PC-3 (cell line): Measurements from ENCODE around the gene GATA1. TPM values are rescaled to one million over a fixed set of nuclear protein-coding genes. Genes with fewer than 3 reads are reported as not detected.

ENCODE experiments used
- ATAC-seq: fragments of 200-7000 bp; cut with Tn5 transposase; 2 replicates; pipeline ENCODE4 v1.9.1; 2020; ENCODE audit warnings: mild to moderate bottlenecking, moderate library complexity
- BruUV-seq: library from RNA; stranded (reverse); fragments of 400-500 nt; replicated peaks from 2 replicates; lab custom pipeline; 2021; lab: Mats Ljungman, UMichigan
- CTCF ChIA-PET: fragments of 300-600 bp; sonication (Branson Sonifier 250); formaldehyde crosslinking; loops from one replicate; lab custom pipeline; 2022; ENCODE audit warnings: antibody characterized with exemption; lab: Charles Lee
- POLR2A ChIA-PET: fragments of 300-600 bp; sonication (Branson Sonifier 250); formaldehyde crosslinking; loops from one replicate; lab custom pipeline; 2022; ENCODE audit warnings: antibody characterized with exemption; ENCODE audit not compliant: unreplicated experiment; lab: Charles Lee
- DNase-seq: peaks from one replicate; pipeline ENCODE4 v3.0.0-alpha.2; 2015
- H2AFZ ChIP-seq: fragments of 300-600 bp; sonication (generic); 2 replicates; pipeline ENCODE4 v1.6.0; 2016; ENCODE audit warnings: antibody characterized with exemption, low read length
- H3F3A ChIP-seq: fragments of 300-600 bp; sonication (generic); one replicate; pipeline ENCODE4 v1.6.0; 2017; ENCODE audit warnings: antibody characterized with exemption, low read length, control low read depth, mild to moderate bottlenecking; ENCODE audit not compliant: unreplicated experiment
- H3K27ac ChIP-seq: fragments of 300-600 bp; sonication (generic); 2 replicates; pipeline ENCODE4 v1.5.1; 2016; ENCODE audit warnings: mild to moderate bottlenecking, low read length
- H3K27me3 ChIP-seq: fragments of 300-600 bp; sonication (generic); 2 replicates; pipeline ENCODE4 v1.6.1; 2016; ENCODE audit warnings: low read length, mixed read lengths
- H3K36me3 ChIP-seq: fragments of 300-600 bp; sonication (generic); 2 replicates; pipeline ENCODE4 v1.6.1; 2016; ENCODE audit warnings: low read depth, mixed run types, low read length, mixed read lengths
- H3K4me1 ChIP-seq: fragments of 300-600 bp; sonication (generic); 2 replicates; pipeline ENCODE4 v1.5.1; 2016; ENCODE audit warnings: low read length; ENCODE audit not compliant: insufficient read depth
- H3K4me2 ChIP-seq: fragments of 300-600 bp; sonication (generic); 2 replicates; pipeline ENCODE4 v1.6.0; 2016; ENCODE audit warnings: low read length
- H3K4me3 ChIP-seq: fragments of 300-600 bp; sonication (generic); 2 replicates; pipeline ENCODE4 v1.5.1; 2016; ENCODE audit warnings: mild to moderate bottlenecking, low read length, mixed read lengths
- H3K79me2 ChIP-seq: fragments of 300-600 bp; sonication (generic); 2 replicates; pipeline ENCODE4 v1.6.1; 2017; ENCODE audit warnings: low read length, mixed read lengths
- H3K9ac ChIP-seq: fragments of 300-600 bp; sonication (generic); 2 replicates; pipeline ENCODE4 v1.6.0; 2016; ENCODE audit warnings: mild to moderate bottlenecking, low read length
- H3K9me2 ChIP-seq: fragments of 300-600 bp; sonication (generic); replicated peaks from 2 replicates; pipeline ENCODE4 v1.6.1; 2016; ENCODE audit warnings: mixed run types, low read length, mixed read lengths
- H3K9me3 ChIP-seq: fragments of 300-600 bp; sonication (generic); 2 replicates; pipeline ENCODE4 v1.6.1; 2016; ENCODE audit warnings: low read length, mixed read lengths
- H4K20me1 ChIP-seq: fragments of 300-600 bp; sonication (generic); 2 replicates; pipeline ENCODE4 v1.6.1; 2016; ENCODE audit warnings: low read length, mixed read lengths
- EZH2 ChIP-seq: fragments of 300-600 bp; sonication (generic); IDR thresholded peaks from one replicate; pipeline ENCODE4 v1.6.1; 2017; ENCODE audit warnings: antibody characterized with exemption, mild to moderate bottlenecking, low read length; ENCODE audit not compliant: unreplicated experiment
- EZH2phosphoT487 ChIP-seq: fragments of 300-600 bp; sonication (generic); IDR thresholded peaks from 2 replicates; pipeline ENCODE4 v1.6.1; 2018; ENCODE audit warnings: mild to moderate bottlenecking, antibody characterized with exemption, low read length, borderline replicate concordance
- intact Hi-C: fragments of 100-400 bp; cut with micrococcal nuclease; formaldehyde crosslinking; loops from 2 replicates; pipeline ENCODE4 v1.9.0; 2023
- total RNA-seq: library from RNA; depleted of rRNA; stranded (reverse); fragments of >200 nt; gene quantifications from 2 replicates; pipeline ENCODE4 v1.2.3, GENCODE V29; 2014; rRNA removed
- TF ChIP-seq, protein P1 (sequence below): fragments of 300-600 bp; sonication (generic); conservative IDR thresholded peaks from 2 replicates; pipeline ENCODE4 v1.5.1; 2017; ENCODE audit warnings: antibody characterized with exemption, low read depth, mild to moderate bottlenecking, low read length

Gene GATA1
- total RNA-seq, 1 experiment from 2014 or later = not detected

GRCh38 chrX:48835524-48836329 is 49.3 kb downstream of the GATA1 start, which contains the start of gene PCSK1N:
Gene PCSK1N, minus strand, starts transcription at chrX:48835610. Its CDS starts 78 bp downstream, at chrX:48835532.
- Histone ChIP-seq H3K36me3 (no peaks in the 10 kb centered on the region), H3K4me3 (peak within 1 kb of the TSS; percentile 94), H3F3A (no peaks in the 10 kb centered on the region), H2AFZ (peak within 1 kb of the TSS; percentile 94), H3K4me1 (peaks cover 12% of the 10 kb centered on the region), H4K20me1 (no peaks in the 10 kb centered on the region), H3K27me3 (no peaks in the 10 kb centered on the region), H3K9me2 (no peaks in the 10 kb centered on the region), H3K9ac (peak within 1 kb of the TSS; percentile 61), H3K79me2 (peaks cover 13% of the 10 kb centered on the region), H3K4me2 (peak within 1 kb of the TSS; percentile 97), H3K9me3 (no peaks in the 10 kb centered on the region), H3K27ac (no peak within 1 kb of the TSS)
- ATAC-seq (peak; percentile 60), DNase-seq (peak; percentile 57)
- TF ChIP-seq, protein P1, sequence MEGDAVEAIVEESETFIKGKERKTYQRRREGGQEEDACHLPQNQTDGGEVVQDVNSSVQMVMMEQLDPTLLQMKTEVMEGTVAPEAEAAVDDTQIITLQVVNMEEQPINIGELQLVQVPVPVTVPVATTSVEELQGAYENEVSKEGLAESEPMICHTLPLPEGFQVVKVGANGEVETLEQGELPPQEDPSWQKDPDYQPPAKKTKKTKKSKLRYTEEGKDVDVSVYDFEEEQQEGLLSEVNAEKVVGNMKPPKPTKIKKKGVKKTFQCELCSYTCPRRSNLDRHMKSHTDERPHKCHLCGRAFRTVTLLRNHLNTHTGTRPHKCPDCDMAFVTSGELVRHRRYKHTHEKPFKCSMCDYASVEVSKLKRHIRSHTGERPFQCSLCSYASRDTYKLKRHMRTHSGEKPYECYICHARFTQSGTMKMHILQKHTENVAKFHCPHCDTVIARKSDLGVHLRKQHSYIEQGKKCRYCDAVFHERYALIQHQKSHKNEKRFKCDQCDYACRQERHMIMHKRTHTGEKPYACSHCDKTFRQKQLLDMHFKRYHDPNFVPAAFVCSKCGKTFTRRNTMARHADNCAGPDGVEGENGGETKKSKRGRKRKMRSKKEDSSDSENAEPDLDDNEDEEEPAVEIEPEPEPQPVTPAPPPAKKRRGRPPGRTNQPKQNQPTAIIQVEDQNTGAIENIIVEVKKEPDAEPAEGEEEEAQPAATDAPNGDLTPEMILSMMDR = no peak
- TF ChIP-seq EZH2phosphoT487 = no peak
- no peak for TF ChIP-seq EZH2
- BruUV-seq = no TSS peak
- ChIA-PET CTCF (interaction anchor here (0.6 kb wide), 1 partner anchor 32 kb away, joined by 4 read pairs; no protein-coding TSS in a partner anchor), POLR2A (no interaction called here)
- intact Hi-C loops = no loop called here

DNA sequence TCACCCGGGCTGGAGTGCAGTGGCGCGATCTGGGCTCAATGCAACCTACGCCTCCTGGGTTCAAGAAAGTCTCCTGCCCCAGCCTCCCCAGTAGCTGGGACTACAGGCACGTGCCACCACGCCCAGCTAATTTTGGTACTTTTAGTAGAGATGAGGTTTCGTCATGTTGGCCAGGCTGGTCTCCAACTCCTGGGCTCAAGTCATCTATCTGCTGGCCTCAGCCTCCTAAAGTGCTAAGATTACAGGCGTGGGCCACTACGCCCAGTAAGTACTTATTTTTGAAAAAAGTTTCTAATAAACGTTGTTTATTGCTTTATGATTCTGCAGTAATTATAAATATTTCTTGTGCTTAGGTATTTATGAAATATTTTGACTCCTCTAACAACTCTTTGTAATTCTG is 53.3 kb downstream of the GATA1 start:
- H3K4me3 ChIP-seq = no peak overlapping the region
- no peaks in the 10 kb centered on the region for H3K27me3 ChIP-seq
- ChIA-PET POLR2A (no interaction called here), CTCF (no interaction called here)
- H3K27ac ChIP-seq = no peak overlapping the region
- H3K4me2 ChIP-seq = no peak overlapping the region
- H4K20me1 ChIP-seq = no peaks in the 10 kb centered on the region
- H3K36me3 ChIP-seq = no peaks in the 10 kb centered on the region
- no peak for ATAC-seq
- H3K9me3 ChIP-seq = no peaks in the 10 kb centered on the region
- H3K79me2 ChIP-seq = no peaks in the 10 kb centered on the region
- H2AFZ ChIP-seq = no peak overlapping the region
- TF ChIP-seq, protein P1 = no peak
- no peak for TF ChIP-seq EZH2
- TF ChIP-seq EZH2phosphoT487 = no peak
- H3K9me2 ChIP-seq = no peaks in the 10 kb centered on the region
- DNase-seq = no peak
- no peaks in the 10 kb centered on the region for H3K4me1 ChIP-seq
- H3K9ac ChIP-seq = no peak overlapping the region
- intact Hi-C loops = no loop called here
- H3F3A ChIP-seq = no peaks in the 10 kb centered on the region
- no TSS peak for BruUV-seq

Other genes starting within 250 kb of the GATA1 start
- gene TBC1D25, start 246.9 kb upstream of the GATA1 start, total RNA-seq = 11.3 and 24.2 TPM in 2 replicates
- 375 and 389 TPM in 2 replicates for gene RBM3, start 212.1 kb upstream of the GATA1 start, total RNA-seq
- 93.3 and 106 TPM in 2 replicates for gene WDR13, start 189.1 kb upstream of the GATA1 start, total RNA-seq
- 0.66 TPM in 1 of 2 replicates, not detected in the other for gene WAS, start 102.8 kb upstream of the GATA1 start, total RNA-seq
- 22.3 and 31.7 TPM in 2 replicates for gene SUV39H1, start 89.9 kb upstream of the GATA1 start, total RNA-seq
- not detected in 2 replicates for gene GLOD5, start 24.8 kb upstream of the GATA1 start, total RNA-seq
- 58.0 and 61.7 TPM in 2 replicates for gene HDAC6, start 15.5 kb downstream of the GATA1 start, total RNA-seq
- gene ERAS, start 39.9 kb downstream of the GATA1 start, total RNA-seq = not detected in 2 replicates
- gene PCSK1N, start 49.0 kb downstream of the GATA1 start, total RNA-seq = 135 and 177 TPM in 2 replicates
- 101 and 119 TPM in 2 replicates for gene TIMM17B, start 111.2 kb downstream of the GATA1 start, total RNA-seq
- gene PQBP1, start 111.3 kb downstream of the GATA1 start, total RNA-seq = 189 and 241 TPM in 2 replicates
- 46.6 and 46.8 TPM in 2 replicates for gene SLC35A2, start 125.1 kb downstream of the GATA1 start, total RNA-seq
- gene PIM2, start 132.4 kb downstream of the GATA1 start, total RNA-seq = 24.1 and 25.6 TPM in 2 replicates
- 41.4 and 50.9 TPM in 2 replicates for gene OTUD5, start 171.0 kb downstream of the GATA1 start, total RNA-seq
- 0.51 and 0.86 TPM in 2 replicates for gene KCND1, start 185.3 kb downstream of the GATA1 start, total RNA-seq
- 31.1 and 44.3 TPM in 2 replicates for gene GRIPAP1, start 215.7 kb downstream of the GATA1 start, total RNA-seq